Testis (tissue), 3 donors: ENCODE results near the gene TUT4. TPM values are rescaled to one million over a fixed set of nuclear protein-coding genes. Genes with fewer than 3 reads are reported as not detected.

Experiments used
- DNase-seq: peaks from one replicate; pipeline ENCODE4 v3.0.0-alpha.2; 2019
- H3K27ac ChIP-seq, 2 donors: fragments of 200-600 bp; sonication (generic); one replicate each; pipeline ENCODE4 v1.5.1; 2019
- H3K27me3 ChIP-seq: fragments of 200-600 bp; sonication (generic); one replicate; pipeline ENCODE4 v1.5.1; 2019
- H3K36me3 ChIP-seq: fragments of 200-600 bp; sonication (generic); one replicate; pipeline ENCODE4 v1.5.1; 2017; ENCODE audit warnings: low read depth; ENCODE audit errors: missing control alignments
- H3K4me1 ChIP-seq: fragments of 200-600 bp; sonication (generic); one replicate; pipeline ENCODE4 v1.5.1; 2019
- H3K4me3 ChIP-seq, 2 donors: fragments of 200-600 bp; sonication (generic); one replicate each; pipeline ENCODE4 v1.5.1; 2017 to 2019
- H3K9me3 ChIP-seq: fragments of 200-600 bp; sonication (generic); one replicate; pipeline ENCODE4 v1.5.1; 2017
- POLR2A ChIP-seq: fragments of 450-650 bp; IDR thresholded peaks from one replicate; pipeline ENCODE4 v1.6.1; 2017; ENCODE audit warnings: antibody characterized with exemption, mild to moderate bottlenecking, moderate library complexity
- WGBS, 2 donors: methylation state at CpG; one replicate each; pipeline ENCODE4 v1.1.5; 2018; 5-methylcytosine and 5-hydroxymethylcytosine counted together
- intact Hi-C: fragments of 100-400 bp; cut with DNase I; formaldehyde crosslinking; loops from one replicate; pipeline ENCODE4 v1.15.1; 2023; ENCODE audit warnings: low total_unique reads
- polyA plus RNA-seq: library from polyadenylated mRNA; stranded (reverse); fragments of 350-450 nt; fragmentation: Illumina TruSeq; extraction: RNeasy Lipid Tissue Mini Kit (QIAGEN cat#74804); gene quantifications from one replicate; pipeline ENCODE4 v1.2.3, GENCODE V29; 2014; ENCODE audit warnings: low read depth, low replicate concordance; ENCODE audit not compliant: insufficient read depth
- total RNA-seq, 2 donors: library from RNA; depleted of rRNA; stranded (reverse); fragments of >200 nt; gene quantifications; one replicate each; pipeline ENCODE4 v1.2.3, GENCODE V29; 2016
- TF ChIP-seq, protein P1 (sequence below), 3 experiments: fragments of 450-650 bp in 2 of 3; fragments of 200-600 bp in 1 of 3; sonication (generic) in 1 of 3; IDR thresholded peaks; one replicate each; pipeline ENCODE4 v1.5.1; 2016 to 2019; ENCODE audit warnings: antibody characterized with exemption in 3 of 3, mild to moderate bottlenecking in 2 of 3, moderate library complexity in 1 of 3

TUT4 gene
- total and polyA plus RNA-seq, 3 donors from 2014 or later: 63.3 to 146 (median 136) TPM

DNA sequence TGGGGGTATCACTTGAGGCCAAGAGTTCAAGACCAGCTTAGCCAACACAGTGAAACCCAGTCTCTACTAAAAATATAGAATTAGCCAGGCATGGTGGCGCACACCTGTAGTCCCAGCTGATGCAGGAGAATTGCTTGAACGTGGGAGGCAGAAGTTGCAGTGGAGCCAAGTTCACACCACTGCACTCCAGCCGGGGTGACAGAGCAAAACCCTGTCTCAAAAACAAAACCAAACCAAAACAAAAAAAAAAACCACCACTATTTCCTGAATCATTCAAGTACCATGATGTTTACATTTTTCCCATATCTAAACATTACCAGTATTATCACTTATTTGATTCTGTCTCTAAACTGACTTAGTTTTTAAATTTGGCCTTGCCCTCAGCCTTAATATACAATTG is 29.5 kb downstream of the TUT4 start:
- Histone ChIP-seq H3K4me1 (no peaks in the 10 kb centered on the region), H3K27ac (no peak overlapping the region), H3K27me3 (no peaks in the 10 kb centered on the region), H3K9me3 (no peaks in the 10 kb centered on the region), H3K4me3 (no peak overlapping the region), H3K36me3 (no peaks in the 10 kb centered on the region)
- no peak for DNase-seq
- whole genome bisulfite sequencing, 2 donors: 81 to 86% methylated on average over 3 of the region's 3 CpGs
- TF ChIP-seq, protein P1, sequence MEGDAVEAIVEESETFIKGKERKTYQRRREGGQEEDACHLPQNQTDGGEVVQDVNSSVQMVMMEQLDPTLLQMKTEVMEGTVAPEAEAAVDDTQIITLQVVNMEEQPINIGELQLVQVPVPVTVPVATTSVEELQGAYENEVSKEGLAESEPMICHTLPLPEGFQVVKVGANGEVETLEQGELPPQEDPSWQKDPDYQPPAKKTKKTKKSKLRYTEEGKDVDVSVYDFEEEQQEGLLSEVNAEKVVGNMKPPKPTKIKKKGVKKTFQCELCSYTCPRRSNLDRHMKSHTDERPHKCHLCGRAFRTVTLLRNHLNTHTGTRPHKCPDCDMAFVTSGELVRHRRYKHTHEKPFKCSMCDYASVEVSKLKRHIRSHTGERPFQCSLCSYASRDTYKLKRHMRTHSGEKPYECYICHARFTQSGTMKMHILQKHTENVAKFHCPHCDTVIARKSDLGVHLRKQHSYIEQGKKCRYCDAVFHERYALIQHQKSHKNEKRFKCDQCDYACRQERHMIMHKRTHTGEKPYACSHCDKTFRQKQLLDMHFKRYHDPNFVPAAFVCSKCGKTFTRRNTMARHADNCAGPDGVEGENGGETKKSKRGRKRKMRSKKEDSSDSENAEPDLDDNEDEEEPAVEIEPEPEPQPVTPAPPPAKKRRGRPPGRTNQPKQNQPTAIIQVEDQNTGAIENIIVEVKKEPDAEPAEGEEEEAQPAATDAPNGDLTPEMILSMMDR (IDR thresholded peaks at IDR 0.05): no peak
- no peak for TF ChIP-seq POLR2A
- intact Hi-C loops: no loop called here

- DNase-seq: no peak
- intact Hi-C loops: no loop called here
- 87% methylated on average over 2 of the region's 2 CpGs for WGBS, 2 donors
- Histone ChIP-seq H3K27me3 (no peaks in the 10 kb centered on the region), H3K4me1 (no peaks in the 10 kb centered on the region), H3K9me3 (no peaks in the 10 kb centered on the region), H3K27ac (no peak overlapping the region), H3K36me3 (no peaks in the 10 kb centered on the region), H3K4me3 (no peak overlapping the region)
- TF ChIP-seq POLR2A: no peak
- TF ChIP-seq, protein P1 (IDR thresholded peaks at IDR 0.05): no peak
Measured at GRCh38 chr1:52520148-52520547, 32.7 kb downstream of the TUT4 start.

DNA sequence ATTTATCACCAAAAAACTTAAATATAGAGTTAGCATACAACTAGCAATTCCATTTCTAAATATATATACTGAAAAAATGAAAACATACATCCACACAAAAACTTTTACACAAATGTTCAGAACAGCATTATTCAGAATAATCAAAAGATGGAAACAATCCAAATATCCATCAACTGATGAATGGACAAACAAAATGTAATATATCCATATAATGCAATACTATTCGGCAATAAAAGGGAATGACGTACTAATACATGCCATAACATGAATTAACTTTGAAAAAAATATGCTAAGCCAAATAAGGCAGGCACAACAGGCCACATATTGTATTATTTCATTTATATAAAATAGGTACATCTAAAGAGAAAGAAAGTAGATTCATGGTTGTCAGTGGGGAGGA is 33.9 kb downstream of the TUT4 start:
- no peak overlapping the region for H3K4me3 ChIP-seq
- no peaks in the 10 kb centered on the region for H3K9me3 ChIP-seq
- no peaks in the 10 kb centered on the region for H3K36me3 ChIP-seq
- no peak for DNase-seq
- H3K4me1 ChIP-seq: no peaks in the 10 kb centered on the region
- no peak for TF ChIP-seq POLR2A
- TF ChIP-seq, protein P1 (IDR thresholded peaks at IDR 0.05): no peak
- 91 to 97% methylated on average over 2 of the region's 2 CpGs for WGBS, 2 donors
- H3K27me3 ChIP-seq: no peaks in the 10 kb centered on the region
- no peak overlapping the region for H3K27ac ChIP-seq
- intact Hi-C loops: no loop called here

DNA sequence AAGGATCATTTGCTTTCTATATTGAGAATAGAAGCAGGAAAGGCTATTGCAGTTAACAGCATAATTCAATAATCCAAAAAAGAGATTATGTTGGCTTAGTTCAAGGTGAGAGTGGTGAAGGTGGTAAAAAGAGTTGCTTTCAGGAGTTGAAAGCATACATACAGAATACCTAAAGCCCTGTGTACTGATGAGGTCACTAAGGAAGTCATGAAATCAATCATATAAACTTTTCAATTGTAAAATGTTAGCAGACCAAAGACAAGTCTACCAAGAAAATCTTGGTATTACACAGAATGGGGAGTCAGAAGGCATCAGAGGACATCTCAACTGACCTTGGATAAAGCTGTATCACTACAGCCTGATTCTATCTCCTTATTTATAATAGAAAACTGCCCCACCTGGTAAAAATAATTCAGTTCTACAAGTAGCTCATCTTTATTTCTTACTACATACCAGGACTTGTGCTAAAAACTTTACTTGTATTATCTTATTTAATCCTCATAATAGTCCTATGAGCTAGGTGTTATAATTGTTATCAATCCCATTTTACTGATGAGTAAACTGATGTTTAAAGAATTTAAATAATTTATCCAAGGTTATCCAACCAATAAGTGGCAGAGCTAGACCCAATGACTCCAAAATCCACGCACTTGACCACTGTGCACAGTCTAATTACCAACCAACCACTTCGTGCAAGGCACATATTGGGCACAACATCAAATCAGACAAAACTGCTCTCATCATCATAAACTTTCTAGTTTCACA is 40.9 kb downstream of the TUT4 start:
- H3K4me3 ChIP-seq: no peak overlapping the region
- DNase-seq: no peak
- H3K36me3 ChIP-seq: no peaks in the 10 kb centered on the region
- WGBS, 2 donors: 90 to 98% methylated on average over 2 of the region's 2 CpGs
- H3K27me3 ChIP-seq: no peaks in the 10 kb centered on the region
- H3K9me3 ChIP-seq: no peaks in the 10 kb centered on the region
- H3K27ac ChIP-seq: no peak overlapping the region
- intact Hi-C loops: no loop called here
- TF ChIP-seq, protein P1 (IDR thresholded peaks at IDR 0.05): no peak
- TF ChIP-seq POLR2A: no peak
- H3K4me1 ChIP-seq: no peaks in the 10 kb centered on the region

- no peak for TF ChIP-seq POLR2A
- TF ChIP-seq, protein P1 (IDR thresholded peaks at IDR 0.05): no peak
- intact Hi-C loops: no loop called here
- no peak overlapping the region for H3K4me3 ChIP-seq
- H3K9me3 ChIP-seq: no peaks in the 10 kb centered on the region
- 87 to 93% methylated on average over 2 of the region's 2 CpGs for WGBS, 2 donors
- no peaks in the 10 kb centered on the region for H3K36me3 ChIP-seq
- H3K27me3 ChIP-seq: no peaks in the 10 kb centered on the region
- DNase-seq: no peak
- no peak overlapping the region for H3K27ac ChIP-seq
- no peaks in the 10 kb centered on the region for H3K4me1 ChIP-seq
Measured at GRCh38 chr1:52511439-52511838, 41.5 kb downstream of the TUT4 start.
